Ishikawa (cell line): ENCODE results near the gene UCKL1.

ENCODE experiments used
- CEBPB ChIP-seq: IDR thresholded peaks from 2 replicates; pipeline ENCODE4 v1.6.1; 2012
- CREB1 ChIP-seq: IDR thresholded peaks from 2 replicates; pipeline ENCODE4 v1.6.1; 2012; ENCODE audit warnings: low read depth
- EGR1 ChIP-seq: IDR thresholded peaks from 2 replicates; pipeline ENCODE4 v1.6.1; 2012
- EP300 ChIP-seq: IDR thresholded peaks from 2 replicates; pipeline ENCODE4 v1.6.1; 2012; ENCODE audit warnings: borderline replicate concordance
- FOXM1 ChIP-seq: IDR thresholded peaks from 2 replicates; pipeline ENCODE4 v1.6.1; 2012; ENCODE audit warnings: low read depth, borderline replicate concordance
- MAX ChIP-seq: IDR thresholded peaks from 2 replicates; pipeline ENCODE4 v1.6.1; 2012
- NFIC ChIP-seq: IDR thresholded peaks from 2 replicates; pipeline ENCODE4 v1.6.1; 2012
- RAD21 ChIP-seq: IDR thresholded peaks from 2 replicates; pipeline ENCODE4 v1.6.1; 2012; ENCODE audit warnings: low read depth
- TAF1 ChIP-seq: IDR thresholded peaks from 2 replicates; pipeline ENCODE4 v1.6.1; 2012; ENCODE audit warnings: low read depth, mild to moderate bottlenecking
- TCF12 ChIP-seq: IDR thresholded peaks from 2 replicates; pipeline ENCODE4 v1.6.1; 2012; ENCODE audit warnings: low read depth
- TEAD4 ChIP-seq: IDR thresholded peaks from 2 replicates; pipeline ENCODE4 v1.6.1; 2012
- YY1 ChIP-seq: IDR thresholded peaks from 2 replicates; pipeline ENCODE4 v1.6.1; 2012; ENCODE audit warnings: low read depth
- ZBTB7A ChIP-seq: IDR thresholded peaks from 2 replicates; pipeline ENCODE4 v1.6.1; 2012; ENCODE audit warnings: low read depth
- TF ChIP-seq, protein P1 (sequence below): IDR thresholded peaks from 2 replicates; pipeline ENCODE4 v1.6.1; 2012
- TF ChIP-seq, protein P2 (sequence below): IDR thresholded peaks from 2 replicates; pipeline ENCODE4 v1.6.1; 2012; ENCODE audit warnings: low read depth, mild to moderate bottlenecking

The UCKL1 gene

GRCh38 chr20:63980317-63980805, 24.1 kb upstream of the UCKL1 start:
- TF ChIP-seq, protein P1, sequence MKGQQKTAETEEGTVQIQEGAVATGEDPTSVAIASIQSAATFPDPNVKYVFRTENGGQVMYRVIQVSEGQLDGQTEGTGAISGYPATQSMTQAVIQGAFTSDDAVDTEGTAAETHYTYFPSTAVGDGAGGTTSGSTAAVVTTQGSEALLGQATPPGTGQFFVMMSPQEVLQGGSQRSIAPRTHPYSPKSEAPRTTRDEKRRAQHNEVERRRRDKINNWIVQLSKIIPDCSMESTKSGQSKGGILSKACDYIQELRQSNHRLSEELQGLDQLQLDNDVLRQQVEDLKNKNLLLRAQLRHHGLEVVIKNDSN, result no peak
- no peak for TF ChIP-seq EGR1

DNA sequence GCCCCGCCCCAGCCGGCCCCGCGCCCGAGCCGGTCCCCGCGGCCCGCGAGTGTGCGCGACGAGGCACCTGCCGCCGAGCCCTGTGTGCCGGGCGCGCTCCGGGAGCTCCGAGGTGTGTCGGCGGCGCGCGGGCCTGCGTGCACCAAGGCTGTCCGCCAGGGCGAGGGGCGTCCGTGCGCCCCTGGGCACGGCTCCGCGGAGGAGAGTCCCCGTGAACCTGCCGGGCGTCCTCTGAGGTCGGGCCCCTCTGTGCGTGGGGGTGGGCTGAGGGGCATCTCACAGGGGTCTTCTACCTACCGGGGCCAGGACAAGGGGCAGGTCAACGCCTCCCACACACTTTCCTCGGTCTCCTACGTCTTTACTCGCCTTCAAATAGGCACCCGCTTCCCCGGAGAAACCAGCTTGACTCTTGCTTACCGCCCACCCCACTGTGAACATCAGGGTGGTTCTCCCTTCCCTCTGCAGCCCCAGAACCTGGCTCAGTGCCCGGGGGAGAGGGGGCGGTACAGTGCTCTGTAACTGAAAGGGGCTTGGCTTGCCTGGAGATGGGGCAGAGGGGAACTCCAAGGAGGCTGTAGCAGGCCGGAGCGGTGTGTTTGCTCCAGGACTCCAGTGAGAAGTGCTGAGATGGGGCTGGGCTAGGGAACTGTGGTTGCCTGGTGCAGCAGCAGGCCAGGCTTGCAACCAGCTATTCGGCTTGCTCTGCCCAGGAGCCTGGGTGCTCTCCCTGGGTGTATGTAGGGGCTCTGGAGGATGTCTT, 23.5 kb upstream of the UCKL1 start, which contains the start of gene SAMD10:
Gene SAMD10 (minus strand): TSS at position 86 of the 760 bp plus-strand sequence. CDS start 175 bp downstream, outside the sequence.
- TF ChIP-seq YY1 (no peak), FOXM1 (no peak), TEAD4 (no peak), CEBPB (no peak), EP300 (no peak), NFIC (peak; percentile 69), EGR1 (no peak; the same call in 1 of the 2 replicates), TAF1 (no peak), ZBTB7A (peak; percentile 8; the same call in 1 of the 2 replicates), RAD21 (no peak), MAX (0 out of 2 replicates have a peak, but pooled peaks have one; percentile 24), CREB1 (no peak)
- TF ChIP-seq, protein P1, result no peak
- TF ChIP-seq, protein P2, sequence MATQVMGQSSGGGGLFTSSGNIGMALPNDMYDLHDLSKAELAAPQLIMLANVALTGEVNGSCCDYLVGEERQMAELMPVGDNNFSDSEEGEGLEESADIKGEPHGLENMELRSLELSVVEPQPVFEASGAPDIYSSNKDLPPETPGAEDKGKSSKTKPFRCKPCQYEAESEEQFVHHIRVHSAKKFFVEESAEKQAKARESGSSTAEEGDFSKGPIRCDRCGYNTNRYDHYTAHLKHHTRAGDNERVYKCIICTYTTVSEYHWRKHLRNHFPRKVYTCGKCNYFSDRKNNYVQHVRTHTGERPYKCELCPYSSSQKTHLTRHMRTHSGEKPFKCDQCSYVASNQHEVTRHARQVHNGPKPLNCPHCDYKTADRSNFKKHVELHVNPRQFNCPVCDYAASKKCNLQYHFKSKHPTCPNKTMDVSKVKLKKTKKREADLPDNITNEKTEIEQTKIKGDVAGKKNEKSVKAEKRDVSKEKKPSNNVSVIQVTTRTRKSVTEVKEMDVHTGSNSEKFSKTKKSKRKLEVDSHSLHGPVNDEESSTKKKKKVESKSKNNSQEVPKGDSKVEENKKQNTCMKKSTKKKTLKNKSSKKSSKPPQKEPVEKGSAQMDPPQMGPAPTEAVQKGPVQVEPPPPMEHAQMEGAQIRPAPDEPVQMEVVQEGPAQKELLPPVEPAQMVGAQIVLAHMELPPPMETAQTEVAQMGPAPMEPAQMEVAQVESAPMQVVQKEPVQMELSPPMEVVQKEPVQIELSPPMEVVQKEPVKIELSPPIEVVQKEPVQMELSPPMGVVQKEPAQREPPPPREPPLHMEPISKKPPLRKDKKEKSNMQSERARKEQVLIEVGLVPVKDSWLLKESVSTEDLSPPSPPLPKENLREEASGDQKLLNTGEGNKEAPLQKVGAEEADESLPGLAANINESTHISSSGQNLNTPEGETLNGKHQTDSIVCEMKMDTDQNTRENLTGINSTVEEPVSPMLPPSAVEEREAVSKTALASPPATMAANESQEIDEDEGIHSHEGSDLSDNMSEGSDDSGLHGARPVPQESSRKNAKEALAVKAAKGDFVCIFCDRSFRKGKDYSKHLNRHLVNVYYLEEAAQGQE, result no peak

GRCh38 chr20:63979229-63979556, 23.0 kb upstream of the UCKL1 start:
- TF ChIP-seq MAX, result no peak
- no peak for TF ChIP-seq CEBPB
- TF ChIP-seq EP300, result no peak
- no peak for TF ChIP-seq CREB1
- TF ChIP-seq ZBTB7A, result peak; percentile 51
- TF ChIP-seq, protein P2, result no peak

DNA sequence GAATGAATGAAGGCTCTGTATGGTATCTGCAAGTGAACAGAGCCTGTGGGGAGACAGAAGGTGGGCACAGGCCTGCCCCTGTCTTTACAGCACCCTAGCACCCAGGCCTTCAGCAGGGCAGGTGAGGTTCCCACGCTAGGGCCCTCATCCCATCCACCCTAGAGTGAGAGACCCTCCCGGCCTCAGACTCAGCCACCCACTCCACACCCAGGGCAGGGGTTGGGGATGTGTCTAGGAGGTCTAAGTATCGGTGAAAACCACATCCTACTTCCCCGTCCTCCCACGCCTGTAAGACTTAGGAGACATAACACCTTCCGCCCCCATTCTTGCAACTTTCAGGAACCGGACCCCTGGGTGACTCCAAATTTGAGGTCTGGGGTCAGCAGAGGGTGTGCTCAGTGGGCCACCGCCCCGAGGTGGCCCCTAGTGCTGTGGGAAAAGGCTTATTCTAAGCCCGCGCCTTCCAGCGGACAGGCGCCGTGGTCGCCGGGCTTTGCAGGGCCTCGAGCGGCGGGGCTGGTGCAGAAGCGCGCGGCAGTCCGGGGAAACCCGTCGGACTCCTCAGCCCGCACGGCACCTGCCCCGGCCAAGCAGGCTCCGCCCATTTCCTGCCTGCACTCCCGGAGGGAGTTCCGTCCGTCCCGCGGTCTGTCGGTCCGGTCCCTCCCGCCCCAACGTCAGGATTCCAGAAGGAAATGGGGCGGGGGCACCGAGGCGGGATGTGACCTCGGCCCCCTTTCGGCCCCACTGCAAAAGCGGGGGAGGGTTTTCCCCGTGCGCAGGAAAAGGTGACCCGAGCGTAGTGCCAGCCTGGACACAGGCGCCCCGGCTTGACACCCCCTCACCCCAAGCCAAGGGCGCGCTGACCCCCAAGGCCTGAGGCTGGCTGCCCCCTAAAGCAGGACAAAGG, 22.4 kb upstream of the UCKL1 start:
- TF ChIP-seq YY1, result no peak
- no peak for TF ChIP-seq CREB1
- TF ChIP-seq EGR1, result no peak
- TF ChIP-seq TAF1, result no peak; the same call in 1 of the 2 replicates
- peak; percentile 92 for TF ChIP-seq MAX
- TF ChIP-seq ZBTB7A, result peak; percentile 91
- TF ChIP-seq RAD21, result no peak
- TF ChIP-seq TEAD4, result peak; percentile 23; the same call in 1 of the 2 replicates
- TF ChIP-seq, protein P2, result no peak
- TF ChIP-seq EP300, result peak; percentile 16; the same call in 1 of the 2 replicates
- TF ChIP-seq, protein P1, result peak; percentile 35
- peak; percentile 51; the same call in 1 of the 2 replicates for TF ChIP-seq TCF12
- TF ChIP-seq CEBPB, result no peak
- no peak for TF ChIP-seq FOXM1
- 0 out of 2 replicates have a peak, but pooled peaks have one; percentile 18 for TF ChIP-seq NFIC
